Glutamatergic neuron (in vitro differentiated cells): ENCODE data around the gene SUPT7L. TPM values are rescaled to one million over a fixed set of nuclear protein-coding genes. Genes with fewer than 3 reads are reported as not detected.
"Not testable (repeated sequence)": the region's sequence is repeated elsewhere in the genome, so short reads cannot be mapped to it uniquely, and the experiment has no call there.

Source experiments
- DNase-seq: peaks from one replicate; pipeline ENCODE4 v3.0.0; 2022
- H3K27ac Mint-ChIP-seq: one replicate; pipeline ENCODE4 v1.8.0; 2020; ENCODE audit warnings: mild to moderate bottlenecking, mixed read lengths, inconsistent platforms; ENCODE audit not compliant: unreplicated experiment
- H3K27me3 Mint-ChIP-seq: one replicate; pipeline ENCODE4 v1.8.0; 2020; ENCODE audit warnings: mild to moderate bottlenecking, moderate library complexity, mixed read lengths, inconsistent platforms; ENCODE audit not compliant: unreplicated experiment
- H3K36me3 Mint-ChIP-seq: one replicate; pipeline ENCODE4 v1.8.0; 2020; ENCODE audit warnings: mild to moderate bottlenecking, mixed read lengths, inconsistent platforms; ENCODE audit not compliant: unreplicated experiment
- H3K4me1 Mint-ChIP-seq: one replicate; pipeline ENCODE4 v1.8.0; 2020; ENCODE audit warnings: mild to moderate bottlenecking, low read depth, mixed read lengths, inconsistent platforms; ENCODE audit not compliant: unreplicated experiment
- H3K4me3 Mint-ChIP-seq: one replicate; pipeline ENCODE4 v1.8.0; 2020; ENCODE audit warnings: mild to moderate bottlenecking, mixed read lengths, inconsistent platforms; ENCODE audit not compliant: unreplicated experiment
- H3K9me3 Mint-ChIP-seq: one replicate; pipeline ENCODE4 v1.8.0; 2020; ENCODE audit warnings: mild to moderate bottlenecking, moderate library complexity, mixed read lengths, inconsistent platforms; ENCODE audit not compliant: unreplicated experiment
- CTCF ChIP-seq: fragments of 200-600 bp; sonication (generic); IDR thresholded peaks from one replicate; pipeline ENCODE4 v1.5.0; 2021; ENCODE audit not compliant: partially characterized antibody, unreplicated experiment
- total RNA-seq: library from RNA; stranded (reverse); fragmentation: NEBNext Ultra II Directional; extraction: Animal tissue kit (Norgen Biotek cat#: 25700); gene quantifications from one replicate; pipeline ENCODE4 v1.2.1, GENCODE V29; 2021; ENCODE audit not compliant: unreplicated experiment

The SUPT7L gene
- total RNA-seq, 1 donor from 2014 or later: 47.4 TPM

- Mint-ChIP-seq H3K4me3 (no peak overlapping the region), H3K36me3 (no peaks in the 10 kb centered on the region)
- no peak for DNase-seq
Measured at GRCh38 chr2:27640722-27641245, 22.6 kb downstream of the SUPT7L start.

GRCh38 chr2:27638709-27639108 lies 24.7 kb downstream of the SUPT7L start:
- H3K4me3 Mint-ChIP-seq: no peak overlapping the region
- no peak overlapping the region for H3K27ac Mint-ChIP-seq
- no peaks in the 10 kb centered on the region for H3K9me3 Mint-ChIP-seq
- H3K27me3 Mint-ChIP-seq: no peaks in the 10 kb centered on the region
- no peaks in the 10 kb centered on the region for H3K36me3 Mint-ChIP-seq
- DNase-seq: no peak
- no peaks in the 10 kb centered on the region for H3K4me1 Mint-ChIP-seq
- TF ChIP-seq CTCF: no peak

More at GRCh38 chr2:27640722-27641245, 22.6 kb downstream of the SUPT7L start:
- Mint-ChIP-seq H3K9me3 (no peaks in the 10 kb centered on the region), H3K4me1 (no peaks in the 10 kb centered on the region), H3K27me3 (no peaks in the 10 kb centered on the region), H3K27ac (no peak overlapping the region)
- TF ChIP-seq CTCF: no peak

- TF ChIP-seq CTCF: no peak
- Mint-ChIP-seq H3K36me3 (no peaks in the 10 kb centered on the region), H3K27ac (no peak overlapping the region), H3K4me3 (no peak overlapping the region), H3K27me3 (no peaks in the 10 kb centered on the region), H3K4me1 (no peaks in the 10 kb centered on the region), H3K9me3 (no peaks in the 10 kb centered on the region)
- no peak for DNase-seq
Measured at GRCh38 chr2:27638037-27638637, 25.3 kb downstream of the SUPT7L start.

- TF ChIP-seq CTCF: no peak
- H3K27me3 Mint-ChIP-seq: no peaks in the 10 kb centered on the region
- H3K36me3 Mint-ChIP-seq: no peaks in the 10 kb centered on the region
- no peaks in the 10 kb centered on the region for H3K9me3 Mint-ChIP-seq
- H3K4me3 Mint-ChIP-seq: no peak overlapping the region
- no peak for DNase-seq
- no peak overlapping the region for H3K27ac Mint-ChIP-seq
- no peaks in the 10 kb centered on the region for H3K4me1 Mint-ChIP-seq
Measured at GRCh38 chr2:27636766-27637165, 26.6 kb downstream of the SUPT7L start.

GRCh38 chr2:27634291-27634690 lies 29.1 kb downstream of the SUPT7L start:
- no peak overlapping the region for H3K4me3 Mint-ChIP-seq
- H3K36me3 Mint-ChIP-seq: no peaks in the 10 kb centered on the region
- no peak for DNase-seq
- no peak overlapping the region for H3K27ac Mint-ChIP-seq
- H3K9me3 Mint-ChIP-seq: no peaks in the 10 kb centered on the region
- no peak for TF ChIP-seq CTCF
- H3K27me3 Mint-ChIP-seq: no peaks in the 10 kb centered on the region
- peaks cover 3% of the 10 kb centered on the region for H3K4me1 Mint-ChIP-seq

GRCh38 chr2:27630257-27630656 lies 33.2 kb downstream of the SUPT7L start:
- H3K27ac Mint-ChIP-seq, H3K4me3 Mint-ChIP-seq, H3K27me3 Mint-ChIP-seq: not testable (repeated sequence)

More at GRCh38 chr2:27630257-27630656, 33.2 kb downstream of the SUPT7L start:
- not testable (repeated sequence) for H3K36me3 Mint-ChIP-seq, H3K4me1 Mint-ChIP-seq, DNase-seq, H3K9me3 Mint-ChIP-seq
